Measurements from ENCODE around the gene MRNIP. TPM values are rescaled to one million over a fixed set of nuclear protein-coding genes. Genes with fewer than 3 reads are reported as not detected.

Gene MRNIP
- total RNA-seq, 1 donor from 2014 or later: 60.2 TPM

- no peak overlapping the region for H3K4me3 Mint-ChIP-seq (ENCODE audit: unreplicated experiment)
- H3K9me3 Mint-ChIP-seq (ENCODE audit: unreplicated experiment): peaks cover 8% of the 10 kb centered on the region
- H3K4me1 Mint-ChIP-seq (ENCODE audit: low read depth, unreplicated experiment): peaks cover 12% of the 10 kb centered on the region
- no peak for TF ChIP-seq CTCF (IDR thresholded peaks at IDR 0.05; ENCODE audit: partially characterized antibody, unreplicated experiment)
- H3K27me3 Mint-ChIP-seq (ENCODE audit: unreplicated experiment): peaks cover 2% of the 10 kb centered on the region
- no peak for DNase-seq
- no peak overlapping the region for H3K27ac Mint-ChIP-seq (ENCODE audit: unreplicated experiment)
- H3K36me3 Mint-ChIP-seq (ENCODE audit: unreplicated experiment): peaks cover 8% of the 10 kb centered on the region
These were observed 42.8 kb upstream of the MRNIP start for GRCh38 chr5:179901462-179901861.

DNA sequence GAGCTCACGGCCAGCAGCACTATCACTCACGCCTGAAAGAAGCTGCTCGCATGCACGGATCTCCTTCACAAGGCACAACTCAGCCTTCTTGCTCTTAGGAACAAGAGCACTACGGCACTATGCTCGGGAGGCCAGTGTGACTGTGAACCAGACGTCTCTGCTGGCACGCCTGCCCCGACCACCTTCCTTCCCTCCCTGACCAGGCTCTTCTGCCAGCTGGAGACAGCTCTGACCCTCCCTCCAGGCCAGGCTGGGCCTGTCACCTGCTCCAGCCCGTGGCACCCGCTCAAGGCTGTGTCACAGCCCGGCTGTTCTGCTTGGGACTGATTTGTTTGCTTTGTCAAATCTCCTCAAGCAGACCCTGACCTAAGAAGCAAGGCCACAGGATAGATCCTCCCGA lies 42.1 kb upstream of the MRNIP start:
- Mint-ChIP-seq H3K36me3 (ENCODE audit: unreplicated experiment) (peaks cover 4% of the 10 kb centered on the region), H3K9me3 (ENCODE audit: unreplicated experiment) (peaks cover 3% of the 10 kb centered on the region), H3K27me3 (ENCODE audit: unreplicated experiment) (no peaks in the 10 kb centered on the region), H3K4me3 (ENCODE audit: unreplicated experiment) (no peak overlapping the region), H3K27ac (ENCODE audit: unreplicated experiment) (no peak overlapping the region), H3K4me1 (ENCODE audit: low read depth, unreplicated experiment) (peaks cover 9% of the 10 kb centered on the region)
- no peak for DNase-seq
- no peak for TF ChIP-seq CTCF (IDR thresholded peaks at IDR 0.05; ENCODE audit: partially characterized antibody, unreplicated experiment)

DNA sequence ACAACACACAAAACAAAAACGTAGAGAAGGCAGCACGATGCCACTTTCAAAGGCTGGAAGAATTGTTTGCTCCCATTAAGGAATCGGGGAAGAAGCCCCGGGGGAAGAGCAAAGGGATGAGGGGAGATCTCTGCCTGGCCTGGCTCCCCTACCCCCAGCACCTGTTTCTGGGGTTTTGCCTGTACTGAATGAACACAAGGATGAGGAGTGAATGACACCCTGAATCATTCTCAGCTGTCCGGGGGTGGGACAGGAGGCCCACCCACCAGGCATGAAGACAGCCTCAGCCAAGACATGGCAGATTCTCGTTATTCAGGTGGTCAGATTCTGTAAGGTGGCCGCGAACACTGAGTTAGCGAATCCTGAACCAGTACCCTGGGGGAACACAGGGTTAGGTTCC lies 41.6 kb upstream of the MRNIP start:
- Mint-ChIP-seq H3K9me3 (ENCODE audit: unreplicated experiment) (peaks cover 2% of the 10 kb centered on the region), H3K27me3 (ENCODE audit: unreplicated experiment) (no peaks in the 10 kb centered on the region), H3K4me3 (ENCODE audit: unreplicated experiment) (no peak overlapping the region), H3K36me3 (ENCODE audit: unreplicated experiment) (peaks cover 4% of the 10 kb centered on the region), H3K4me1 (ENCODE audit: low read depth, unreplicated experiment) (peaks cover 9% of the 10 kb centered on the region), H3K27ac (ENCODE audit: unreplicated experiment) (no peak overlapping the region)
- DNase-seq: no peak
- TF ChIP-seq CTCF (IDR thresholded peaks at IDR 0.05; ENCODE audit: partially characterized antibody, unreplicated experiment): no peak

- H3K4me1 Mint-ChIP-seq (ENCODE audit: low read depth, unreplicated experiment): peaks cover 2% of the 10 kb centered on the region
- DNase-seq: no peak
- peaks cover 4% of the 10 kb centered on the region for H3K36me3 Mint-ChIP-seq (ENCODE audit: unreplicated experiment)
- H3K4me3 Mint-ChIP-seq (ENCODE audit: unreplicated experiment): no peak overlapping the region
- H3K27me3 Mint-ChIP-seq (ENCODE audit: unreplicated experiment): no peaks in the 10 kb centered on the region
- TF ChIP-seq CTCF (IDR thresholded peaks at IDR 0.05; ENCODE audit: partially characterized antibody, unreplicated experiment): no peak
- H3K27ac Mint-ChIP-seq (ENCODE audit: unreplicated experiment): no peak overlapping the region
- H3K9me3 Mint-ChIP-seq (ENCODE audit: unreplicated experiment): peaks cover 2% of the 10 kb centered on the region
These were observed 37.2 kb upstream of the MRNIP start for GRCh38 chr5:179895861-179896260.

GRCh38 chr5:179893958-179894895 lies 35.6 kb upstream of the MRNIP start:
- no peak for DNase-seq
- H3K9me3 Mint-ChIP-seq (ENCODE audit: unreplicated experiment): no peaks in the 10 kb centered on the region
- H3K4me1 Mint-ChIP-seq (ENCODE audit: low read depth, unreplicated experiment): no peaks in the 10 kb centered on the region
- no peak overlapping the region for H3K4me3 Mint-ChIP-seq (ENCODE audit: unreplicated experiment)
- H3K27ac Mint-ChIP-seq (ENCODE audit: unreplicated experiment): no peak overlapping the region
- H3K36me3 Mint-ChIP-seq (ENCODE audit: unreplicated experiment): peaks cover 4% of the 10 kb centered on the region
- TF ChIP-seq CTCF (IDR thresholded peaks at IDR 0.05; ENCODE audit: partially characterized antibody, unreplicated experiment): no peak
- H3K27me3 Mint-ChIP-seq (ENCODE audit: unreplicated experiment): no peaks in the 10 kb centered on the region
